GM12873 (cell line): ENCODE measurements around the gene SYNM.

Experiments
- CTCF ChIP-seq: IDR thresholded peaks from 2 replicates; pipeline ENCODE4 v1.5.1; 2012; ENCODE audit warnings: low read depth, mild to moderate bottlenecking, moderate library complexity, low read length, control low read depth; ENCODE audit not compliant: insufficient read depth; ENCODE audit errors: missing control alignments

Gene SYNM

GRCh38 chr15:99129644-99130043, 24.8 kb downstream of the SYNM start:
- TF ChIP-seq CTCF, result no peak

GRCh38 chr15:99130314-99130713, 25.4 kb downstream of the SYNM start:
- TF ChIP-seq CTCF, result no peak

DNA sequence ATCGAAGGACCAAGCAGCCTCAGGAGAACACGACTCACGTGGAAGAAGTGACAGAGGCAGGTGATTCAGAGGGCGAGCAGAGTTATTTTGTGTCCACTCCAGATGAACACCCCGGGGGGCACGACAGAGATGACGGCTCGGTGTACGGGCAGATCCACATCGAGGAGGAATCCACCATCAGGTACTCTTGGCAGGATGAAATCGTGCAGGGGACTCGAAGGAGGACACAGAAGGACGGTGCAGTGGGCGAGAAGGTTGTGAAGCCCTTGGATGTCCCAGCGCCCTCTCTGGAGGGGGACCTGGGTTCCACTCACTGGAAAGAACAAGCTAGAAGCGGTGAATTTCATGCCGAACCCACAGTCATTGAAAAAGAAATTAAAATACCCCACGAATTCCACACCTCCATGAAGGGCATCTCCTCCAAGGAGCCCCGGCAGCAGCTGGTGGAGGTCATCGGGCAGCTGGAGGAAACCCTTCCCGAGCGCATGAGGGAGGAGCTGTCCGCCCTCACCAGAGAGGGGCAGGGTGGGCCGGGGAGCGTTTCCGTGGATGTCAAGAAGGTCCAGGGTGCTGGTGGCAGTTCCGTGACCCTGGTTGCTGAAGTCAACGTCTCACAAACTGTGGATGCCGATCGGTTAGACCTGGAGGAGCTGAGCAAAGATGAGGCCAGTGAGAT, 26.0 kb downstream of the SYNM start:
- TF ChIP-seq CTCF, result no peak

DNA sequence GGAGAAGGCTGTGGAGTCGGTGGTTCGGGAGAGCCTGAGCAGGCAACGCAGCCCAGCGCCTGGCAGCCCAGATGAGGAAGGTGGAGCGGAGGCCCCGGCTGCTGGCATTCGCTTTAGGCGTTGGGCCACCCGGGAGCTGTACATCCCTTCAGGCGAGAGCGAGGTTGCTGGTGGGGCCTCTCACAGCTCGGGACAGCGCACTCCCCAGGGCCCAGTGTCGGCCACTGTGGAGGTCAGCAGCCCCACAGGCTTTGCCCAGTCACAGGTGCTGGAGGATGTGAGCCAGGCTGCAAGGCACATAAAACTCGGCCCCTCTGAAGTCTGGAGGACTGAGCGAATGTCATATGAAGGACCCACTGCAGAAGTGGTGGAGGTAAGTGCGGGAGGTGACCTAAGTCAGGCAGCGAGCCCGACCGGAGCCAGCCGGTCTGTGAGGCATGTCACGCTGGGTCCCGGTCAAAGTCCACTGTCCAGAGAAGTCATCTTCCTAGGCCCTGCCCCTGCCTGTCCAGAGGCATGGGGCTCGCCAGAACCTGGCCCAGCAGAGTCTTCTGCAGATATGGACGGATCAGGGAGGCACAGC, 26.7 kb downstream of the SYNM start:
- TF ChIP-seq CTCF, result no peak

DNA sequence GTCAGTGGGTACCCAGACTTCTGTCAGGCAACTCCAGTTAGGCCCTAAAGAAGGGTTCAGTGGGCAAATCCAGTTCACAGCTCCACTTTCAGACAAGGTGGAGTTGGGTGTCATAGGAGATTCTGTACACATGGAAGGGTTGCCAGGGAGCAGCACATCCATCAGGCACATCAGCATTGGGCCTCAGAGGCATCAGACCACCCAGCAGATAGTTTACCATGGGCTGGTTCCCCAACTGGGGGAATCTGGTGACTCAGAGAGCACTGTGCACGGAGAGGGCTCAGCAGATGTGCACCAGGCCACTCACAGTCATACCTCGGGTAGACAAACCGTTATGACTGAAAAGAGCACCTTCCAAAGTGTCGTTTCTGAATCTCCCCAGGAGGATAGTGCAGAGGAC, 27.2 kb downstream of the SYNM start:
- no peak for TF ChIP-seq CTCF

DNA sequence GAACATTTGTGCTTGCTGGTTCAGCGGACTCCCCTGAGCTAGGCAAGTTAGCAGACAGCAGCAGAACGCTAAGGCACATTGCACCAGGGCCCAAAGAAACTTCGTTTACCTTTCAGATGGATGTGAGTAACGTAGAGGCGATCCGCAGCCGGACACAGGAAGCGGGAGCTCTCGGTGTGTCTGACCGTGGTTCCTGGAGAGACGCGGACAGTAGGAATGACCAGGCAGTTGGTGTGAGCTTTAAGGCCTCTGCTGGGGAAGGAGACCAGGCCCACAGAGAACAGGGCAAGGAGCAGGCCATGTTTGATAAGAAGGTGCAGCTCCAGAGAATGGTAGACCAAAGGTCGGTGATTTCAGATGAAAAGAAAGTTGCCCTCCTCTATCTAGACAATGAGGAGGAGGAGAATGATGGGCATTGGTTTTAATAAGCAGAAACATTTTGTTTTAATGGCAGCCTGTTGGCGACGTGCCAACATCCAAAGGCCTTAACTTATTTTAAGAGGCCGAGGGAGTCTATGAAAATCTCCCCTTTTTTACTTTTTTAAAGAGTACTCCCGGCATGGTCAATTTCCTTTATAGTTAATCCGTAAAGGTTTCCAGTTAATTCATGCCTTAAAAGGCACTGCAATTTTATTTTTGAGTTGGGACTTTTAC, 27.9 kb downstream of the SYNM start:
- no peak for TF ChIP-seq CTCF

- TF ChIP-seq CTCF, result no peak
Observed at GRCh38 chr15:99134317-99134821, 29.5 kb downstream of the SYNM start.
